HG03045 (cell line): ENCODE data around the gene PIGK.
"Not testable (repeated sequence)": the region's sequence is repeated elsewhere in the genome, so short reads cannot be mapped to it uniquely, and the experiment has no call there.

ENCODE experiments used
- ATAC-seq: cut with Tn5 transposase; IDR thresholded peaks from one replicate; pipeline ENCODE4 v1.9.1; 2021; ENCODE audit warnings: mild to moderate bottlenecking, moderate library complexity; ENCODE audit not compliant: unreplicated experiment

Gene PIGK

DNA sequence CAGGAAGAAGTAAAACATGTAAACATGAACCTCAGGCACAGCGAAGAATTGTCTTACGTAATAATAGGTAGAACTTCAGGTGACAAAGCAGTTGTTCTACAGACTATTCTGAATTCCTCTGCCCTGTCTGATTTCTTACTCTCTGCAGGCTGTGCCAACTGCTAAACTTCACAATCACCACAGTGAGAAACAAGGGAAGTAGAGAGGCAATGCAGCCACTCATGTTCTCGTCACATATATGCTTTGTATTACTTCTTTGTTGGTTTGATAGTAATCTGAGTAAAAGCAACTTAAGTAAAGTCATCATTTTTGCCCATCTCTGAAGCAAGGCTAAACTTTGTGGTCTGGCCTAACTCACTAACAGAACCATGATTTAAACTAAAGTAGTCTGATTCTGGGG is 21.9 kb downstream of the PIGK start:
- no peak for ATAC-seq

DNA sequence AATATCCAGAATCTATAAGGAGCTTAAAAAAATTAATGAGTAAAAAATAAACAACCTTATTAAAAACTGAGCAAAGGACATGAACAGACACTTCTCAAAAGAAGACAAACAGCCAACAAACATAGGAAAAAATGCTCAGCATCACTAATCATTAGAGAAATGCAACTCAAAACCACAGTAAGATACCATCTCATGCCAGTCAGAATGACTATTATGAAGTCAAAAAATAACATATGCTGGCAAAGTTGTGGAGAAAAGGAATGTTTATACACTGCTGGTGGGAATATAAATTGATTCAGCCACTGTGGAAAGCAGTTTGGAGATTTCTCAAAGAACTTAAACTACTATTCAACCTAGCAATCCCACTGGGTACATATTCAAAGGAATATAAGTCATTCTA is 25.3 kb downstream of the PIGK start:
- ATAC-seq = no peak

DNA sequence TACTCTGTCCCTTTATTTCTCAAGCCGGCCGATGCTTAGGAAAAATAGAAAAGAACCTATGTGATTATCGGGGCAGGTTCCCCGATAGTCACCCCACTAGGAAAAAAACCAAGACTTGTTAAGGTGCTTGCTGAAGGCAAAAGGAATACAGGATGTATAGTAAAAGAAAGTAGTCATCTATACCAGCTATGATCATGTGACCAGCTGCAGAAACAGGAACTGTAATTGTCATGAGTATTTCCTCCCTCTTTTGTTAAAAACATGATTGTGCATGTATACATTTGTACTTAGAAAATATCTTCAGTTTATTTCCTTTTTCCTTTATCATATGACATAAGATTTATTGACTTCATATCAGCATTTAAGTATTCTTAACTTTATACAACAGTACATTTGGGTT is 30.5 kb downstream of the PIGK start:
- ATAC-seq = no peak

DNA sequence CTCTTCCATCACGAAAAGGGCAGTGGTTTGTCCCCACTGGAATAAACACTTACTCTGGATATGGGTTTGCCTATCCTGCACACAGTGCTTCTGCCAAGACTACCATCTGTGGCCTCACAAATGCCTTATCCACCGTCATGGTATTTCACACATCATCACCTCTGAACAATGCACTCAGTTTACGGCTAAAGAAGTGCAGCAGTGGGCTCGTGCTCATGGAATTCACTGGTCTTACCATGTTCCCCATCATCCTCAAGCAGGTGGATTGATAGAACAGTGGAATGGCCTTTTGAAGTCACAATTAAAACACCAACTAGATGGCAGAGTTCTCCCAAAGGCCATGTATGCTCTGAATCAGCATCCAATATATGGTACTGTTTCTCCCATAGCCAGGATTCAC is 32.3 kb downstream of the PIGK start:
- not testable (repeated sequence) for ATAC-seq

DNA sequence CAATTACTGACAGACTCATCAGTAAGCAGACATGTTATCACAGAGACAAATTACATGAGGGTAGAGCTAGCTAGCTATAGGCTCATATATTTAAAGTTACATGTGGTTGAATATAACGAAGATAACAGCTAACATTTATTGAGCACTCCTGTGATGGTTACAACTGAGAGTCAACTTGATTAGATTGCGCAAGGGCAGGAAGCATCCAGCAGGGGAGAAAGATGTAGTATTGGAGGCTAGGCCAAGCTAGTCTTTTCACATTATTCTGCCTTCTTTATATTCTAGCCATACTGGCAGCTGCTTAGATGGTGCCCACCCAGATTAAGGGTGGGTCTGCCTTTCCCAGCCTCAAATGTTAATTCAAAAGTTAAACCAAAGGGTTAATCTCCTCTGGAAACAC is 37.1 kb downstream of the PIGK start:
- ATAC-seq = no peak

DNA sequence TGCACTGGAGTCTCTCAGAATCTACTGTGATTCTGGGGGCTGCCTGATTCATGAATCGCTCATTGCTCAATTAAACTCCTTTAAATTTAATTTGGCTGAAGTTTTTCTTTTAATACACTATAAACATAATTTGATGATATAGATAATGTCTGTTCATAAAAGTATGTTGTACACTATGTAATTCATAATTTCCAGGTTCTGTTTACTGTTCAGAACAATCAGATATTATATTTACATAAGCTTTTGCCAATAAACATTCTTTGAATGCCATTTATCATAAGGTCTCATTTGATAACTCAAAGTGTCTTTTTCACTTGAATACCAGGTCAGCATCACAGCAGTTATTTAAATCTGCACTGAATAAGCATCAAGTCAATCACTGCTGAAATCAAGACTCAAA is 39.6 kb downstream of the PIGK start:
- no peak for ATAC-seq

DNA sequence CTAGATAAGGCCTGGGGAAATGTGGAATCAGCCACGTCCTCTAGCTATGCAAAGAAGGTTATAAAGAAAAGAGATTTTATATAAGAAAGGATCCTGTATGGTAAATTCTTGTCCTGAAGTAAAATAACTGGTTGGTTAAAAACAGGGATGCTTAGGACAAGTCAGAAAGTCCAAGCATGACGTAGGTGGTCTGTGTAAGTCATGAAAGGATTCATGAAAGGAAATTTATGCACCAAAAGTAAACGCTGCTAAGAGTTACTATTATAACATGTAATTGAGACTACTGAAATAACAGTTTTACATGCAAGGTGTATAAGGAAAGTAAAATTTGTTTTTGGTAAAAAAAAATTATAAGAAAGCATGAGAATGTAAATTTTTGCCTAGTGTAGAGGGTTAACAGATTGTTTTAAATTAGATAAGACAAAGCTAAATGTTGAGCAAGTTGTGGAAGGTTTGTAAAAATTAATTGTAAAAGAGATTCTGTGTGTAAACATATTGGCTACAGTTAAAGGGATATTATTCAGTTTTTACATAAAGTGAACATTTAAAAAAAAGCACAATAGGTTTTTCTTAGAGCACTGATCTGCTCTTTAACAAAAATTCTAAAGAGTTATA is 43.9 kb downstream of the PIGK start:
- no peak for ATAC-seq

DNA sequence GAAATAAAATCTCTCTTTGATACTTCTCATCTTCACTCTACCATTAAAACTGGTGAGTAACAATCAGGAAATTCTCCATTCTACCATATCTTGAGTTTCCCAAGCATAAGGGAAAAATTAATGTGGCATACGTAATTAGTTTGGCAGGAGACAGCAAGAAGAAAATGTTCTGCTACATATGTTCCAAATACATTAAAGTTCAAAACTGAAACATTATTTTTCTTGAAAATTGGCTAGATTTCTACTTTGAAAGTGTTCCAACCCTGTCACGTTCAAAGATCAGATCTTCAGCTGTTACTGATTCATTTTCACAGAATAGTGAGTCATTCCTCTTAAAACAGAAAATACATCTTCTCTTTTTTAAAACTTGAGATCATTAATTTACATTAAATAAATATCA is 48.5 kb downstream of the PIGK start:
- ATAC-seq = no peak

DNA sequence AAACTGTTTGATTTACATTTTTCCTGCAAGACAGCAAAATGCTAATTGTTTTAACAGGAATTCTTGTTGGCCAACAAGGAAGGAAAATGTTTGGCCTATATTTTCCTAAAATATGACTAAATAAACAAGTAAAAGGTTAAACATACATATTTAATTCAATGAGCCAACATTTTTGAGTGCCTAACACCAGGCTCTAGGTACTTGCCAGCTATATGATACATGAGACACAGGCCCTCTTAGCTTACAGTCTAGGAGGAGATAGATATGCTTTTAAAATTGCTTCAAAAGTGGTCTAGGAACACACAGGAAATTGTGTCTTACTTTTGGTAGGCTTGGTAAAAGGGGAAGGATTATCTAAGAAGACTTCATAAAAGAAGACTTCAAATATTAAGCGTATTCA is 50.9 kb downstream of the PIGK start:
- no peak for ATAC-seq

DNA sequence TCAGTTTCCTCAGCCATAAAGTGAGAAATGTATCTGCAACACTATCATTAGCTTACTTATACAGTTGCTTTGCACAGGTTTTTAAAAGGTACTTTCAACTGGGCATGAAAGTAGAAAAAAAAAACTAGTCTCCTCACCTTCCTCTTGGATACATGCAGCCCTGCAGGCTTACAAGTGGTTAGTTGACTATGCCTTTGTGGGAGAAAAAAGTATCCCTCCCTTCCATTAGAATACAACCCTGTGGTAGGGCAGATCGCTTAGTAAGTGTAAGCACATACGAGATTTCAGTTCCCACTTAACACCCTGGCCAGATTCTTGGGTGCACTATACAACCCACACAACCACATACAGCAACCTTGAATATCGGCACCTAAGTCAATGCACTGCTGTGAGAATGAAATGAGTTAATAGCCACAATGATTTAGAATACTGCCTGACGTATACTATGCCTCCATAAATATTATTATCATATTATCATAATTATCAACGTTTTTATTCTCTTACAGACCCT is 54.7 kb downstream of the PIGK start:
- ATAC-seq = no peak

DNA sequence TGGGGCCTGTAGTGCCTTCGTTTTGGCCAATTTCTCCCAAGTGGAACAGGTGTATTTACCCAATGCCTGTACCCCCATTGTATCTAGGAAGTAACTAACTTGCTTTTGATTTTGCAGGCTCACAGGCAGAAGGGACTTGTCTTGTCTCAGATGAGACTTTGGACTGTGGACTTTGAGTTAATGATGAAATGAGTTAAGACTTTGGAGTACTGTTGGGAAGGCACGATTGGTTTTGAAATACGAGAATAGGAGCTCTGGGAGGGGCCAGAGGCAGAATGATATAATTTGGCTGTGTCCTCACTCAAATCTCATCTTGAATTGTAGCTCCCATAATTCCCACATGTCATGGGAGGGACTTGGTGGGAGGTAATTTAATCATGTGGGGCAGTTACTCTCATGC is 59.5 kb downstream of the PIGK start:
- ATAC-seq = not testable (repeated sequence)

DNA sequence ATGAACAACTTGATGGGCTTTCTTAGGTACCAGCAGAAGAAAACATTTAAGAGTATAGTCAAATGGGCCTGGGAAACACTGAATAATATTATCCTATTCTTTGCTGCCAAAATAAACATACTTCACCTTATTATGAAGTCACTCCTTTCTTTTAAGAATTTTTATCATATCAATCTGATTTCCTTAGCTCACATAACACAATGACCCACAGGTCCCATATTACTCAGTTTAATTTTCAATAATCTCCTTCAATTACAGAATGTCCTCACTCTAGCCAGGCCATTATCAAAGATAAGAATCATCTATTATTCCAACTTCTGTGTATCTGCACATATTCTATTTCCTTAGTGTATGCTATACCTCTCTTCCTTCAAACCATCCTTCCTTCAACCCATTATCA is 63.0 kb downstream of the PIGK start:
- no peak for ATAC-seq

DNA sequence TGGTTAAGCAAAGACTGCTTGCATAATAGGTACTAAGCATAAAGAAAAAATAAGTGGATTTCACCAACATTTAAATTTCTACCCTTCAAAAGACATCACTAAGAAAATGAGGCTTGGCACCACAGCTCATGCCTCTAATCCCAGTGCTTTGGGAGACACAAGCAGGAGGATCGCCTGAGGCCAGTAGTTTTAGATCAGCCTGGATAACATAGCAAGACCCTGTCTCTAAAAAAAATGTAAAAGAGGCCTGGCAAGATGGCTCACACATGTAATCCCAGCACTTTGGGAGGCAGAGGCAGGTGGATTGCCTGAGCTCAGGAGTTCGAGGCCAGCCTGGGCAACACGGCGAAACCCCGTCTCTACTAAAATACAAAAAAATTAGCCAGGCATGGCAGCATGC is 73.0 kb downstream of the PIGK start:
- ATAC-seq = no peak

DNA sequence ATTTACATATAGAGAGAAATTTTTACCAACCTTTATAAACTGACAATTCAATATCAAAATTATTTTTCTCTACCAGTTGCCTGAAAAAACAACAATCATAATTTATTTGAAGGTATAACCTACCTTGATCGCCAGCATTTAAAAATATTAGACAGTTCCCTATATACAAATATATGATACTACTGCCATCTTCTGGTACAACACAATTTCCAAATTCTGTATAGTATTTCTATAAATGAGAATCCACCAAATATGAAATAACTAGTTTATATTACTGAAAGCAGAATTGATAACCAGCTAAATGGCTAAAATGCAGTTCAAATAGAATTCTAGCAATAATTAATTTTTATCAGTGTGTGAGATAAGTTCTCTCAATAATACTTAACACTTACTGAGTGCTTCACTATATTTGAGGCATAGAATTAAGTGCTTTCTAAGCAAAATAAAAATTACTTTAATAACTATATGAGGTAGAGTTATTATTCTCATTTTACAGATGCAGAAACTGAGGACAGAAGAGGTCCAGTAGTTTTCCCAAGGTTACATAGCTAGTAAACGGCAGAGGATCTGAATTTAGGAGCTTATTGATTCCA is 75.6 kb downstream of the PIGK start:
- no peak for ATAC-seq

DNA sequence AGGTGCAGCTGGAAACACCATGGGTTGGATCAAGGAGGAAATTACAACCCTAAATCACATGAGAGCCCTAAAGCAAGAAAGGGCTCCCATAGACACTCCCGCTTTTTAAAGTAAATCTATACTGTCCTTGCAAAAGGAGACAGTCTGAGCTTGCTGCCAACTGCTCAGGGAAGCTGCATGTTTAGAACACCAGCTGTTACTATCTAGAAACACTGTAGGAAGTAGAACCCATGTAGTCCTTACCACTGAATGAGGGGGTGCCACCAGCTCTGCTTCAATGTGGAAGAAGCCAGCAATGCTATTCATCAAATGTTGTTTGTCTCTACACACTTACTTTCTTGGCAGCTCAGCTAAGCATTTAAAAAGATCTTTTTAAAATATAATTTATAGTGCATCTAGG is 79.8 kb downstream of the PIGK start:
- ATAC-seq = no peak

DNA sequence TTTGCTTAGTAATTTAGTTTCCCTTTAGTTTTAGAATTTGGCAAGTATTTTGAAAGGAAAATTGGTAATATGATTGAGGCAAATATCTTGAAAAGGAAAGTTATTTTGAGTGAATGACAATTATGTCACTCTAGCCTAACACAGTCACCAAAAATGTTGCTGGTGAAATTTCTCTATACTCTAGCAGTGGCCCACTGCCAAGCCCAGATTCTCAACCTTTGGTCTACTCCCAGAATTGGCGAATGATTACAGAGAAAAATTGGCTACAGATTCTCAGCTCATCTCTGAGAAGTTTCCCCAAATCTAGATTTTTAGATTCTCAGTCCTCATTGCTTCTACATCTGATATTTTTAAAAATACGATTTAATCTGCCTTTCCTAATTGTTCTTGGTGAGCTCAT is 84.9 kb downstream of the PIGK start:
- ATAC-seq = no peak

DNA sequence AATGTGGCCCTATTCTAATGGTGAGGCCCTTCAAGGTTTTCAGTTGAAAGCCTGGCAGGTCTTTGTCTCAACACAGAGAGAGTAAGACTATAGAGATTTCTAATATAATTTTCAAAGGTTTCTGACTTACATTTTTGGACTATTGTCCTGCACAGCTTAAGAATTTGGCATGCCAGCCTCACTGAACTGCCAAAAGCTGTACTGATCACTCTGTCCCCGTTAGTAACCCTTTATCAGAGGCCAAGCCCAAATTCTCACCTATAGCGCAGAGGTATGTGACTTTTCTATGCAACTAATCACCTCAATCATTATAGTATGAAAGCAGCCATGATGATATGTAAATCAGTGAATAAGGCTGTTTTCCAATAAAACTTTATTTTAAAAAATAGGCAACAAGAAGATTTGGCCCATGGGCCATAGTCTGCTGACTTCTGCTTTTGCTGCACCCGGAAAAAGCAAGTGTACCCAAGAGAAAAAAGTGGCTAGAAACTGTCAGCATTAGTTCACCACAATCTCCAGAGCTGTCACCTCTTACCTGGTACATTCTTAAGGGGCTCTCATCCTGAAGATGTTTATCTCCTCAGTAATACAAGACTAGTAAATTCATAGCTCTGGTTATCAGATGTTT is 85.4 kb downstream of the PIGK start:
- no peak for ATAC-seq

DNA sequence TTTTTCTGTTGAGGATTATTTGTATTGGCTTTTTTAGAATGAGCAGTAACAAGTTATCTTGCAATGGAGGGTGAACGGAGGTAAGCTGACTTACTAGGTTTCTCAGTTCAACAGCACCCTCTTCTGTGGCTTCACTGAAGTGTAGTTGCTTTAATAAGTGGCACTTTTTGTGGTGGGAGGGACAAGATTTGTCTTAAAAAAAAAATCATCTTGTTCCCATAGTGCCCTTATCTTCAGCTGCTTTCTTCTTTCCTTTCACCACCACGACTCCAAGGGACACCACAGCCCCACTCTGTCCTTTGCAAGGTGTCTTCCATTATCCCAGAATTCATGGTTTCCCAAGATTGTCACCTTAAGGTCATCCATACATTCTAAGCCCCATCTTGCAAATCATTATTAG is 92.9 kb downstream of the PIGK start:
- ATAC-seq = no peak

DNA sequence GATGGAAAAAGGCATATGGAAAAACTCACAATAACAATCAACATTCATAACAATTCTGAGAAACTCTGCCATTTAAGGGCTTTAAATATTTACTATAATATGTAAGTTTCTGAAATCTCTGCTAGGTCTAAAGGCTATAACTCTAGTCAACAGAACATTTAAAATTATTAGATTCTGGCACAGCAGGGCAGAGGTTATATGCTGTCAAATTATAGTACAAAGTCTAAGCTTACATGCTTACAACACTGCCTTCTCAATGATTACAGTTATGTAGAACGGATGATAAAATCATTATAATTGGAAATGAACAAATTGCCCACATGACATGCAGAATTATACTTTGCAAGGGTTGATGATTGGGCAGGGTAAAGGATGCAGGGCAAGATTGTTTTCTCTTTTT is 97.7 kb downstream of the PIGK start:
- ATAC-seq = no peak

DNA sequence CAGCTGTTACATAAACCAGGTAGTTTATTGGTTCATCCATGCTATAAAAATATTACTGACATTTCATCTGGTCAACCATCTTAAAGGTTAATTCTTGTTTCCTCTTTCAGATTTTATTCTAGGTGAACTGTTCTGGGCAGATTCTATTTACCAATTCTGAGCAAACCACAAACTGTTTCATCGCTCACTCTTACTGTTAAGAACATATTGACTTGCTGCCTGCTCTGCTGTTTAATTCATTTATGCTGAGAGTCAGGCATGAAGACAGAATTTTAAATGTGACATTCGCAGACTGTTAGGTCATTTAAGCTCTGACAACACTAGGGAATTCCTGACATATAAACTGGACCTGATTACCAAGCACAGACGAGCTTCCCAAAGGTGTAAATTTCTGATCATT is 98.3 kb downstream of the PIGK start:
- ATAC-seq = no peak

DNA sequence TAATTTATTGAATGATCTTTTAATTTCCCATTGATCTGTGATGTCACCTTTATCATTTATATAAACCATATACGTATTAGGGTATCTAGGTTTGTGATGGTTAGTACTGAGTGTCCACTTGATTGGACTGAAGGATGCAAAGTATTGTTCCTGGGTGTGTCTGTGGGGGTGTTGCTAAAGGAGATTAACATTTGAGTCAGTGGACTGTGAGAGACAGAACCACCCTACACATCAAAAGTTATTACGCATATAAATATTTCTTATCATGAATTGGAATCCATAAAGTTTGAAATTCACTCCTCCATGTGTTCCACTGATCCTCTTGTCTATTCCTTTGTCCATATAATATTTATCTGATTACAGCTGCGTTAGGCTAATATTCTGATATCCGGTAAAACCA is 100.5 kb downstream of the PIGK start:
- ATAC-seq = no peak

DNA sequence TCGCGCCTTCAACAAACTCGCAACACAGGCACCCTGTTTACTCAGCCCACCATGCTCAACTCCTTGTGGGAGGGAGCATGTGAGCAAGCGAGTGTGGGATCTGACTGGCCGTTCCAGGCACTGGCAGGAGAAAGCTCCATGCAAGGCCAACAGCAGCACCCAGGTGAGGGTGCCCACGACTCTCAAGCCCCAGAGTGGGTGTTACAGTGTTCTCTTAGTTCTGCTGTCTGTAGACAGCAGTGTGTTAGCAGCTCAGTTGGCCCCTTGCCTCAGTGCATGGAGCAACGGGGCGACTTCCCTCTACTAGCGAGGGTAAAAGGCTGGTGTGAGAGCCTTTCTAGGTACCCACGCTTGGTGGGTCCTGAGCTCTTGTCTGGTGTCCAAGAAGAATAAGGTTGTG is 114.6 kb downstream of the PIGK start:
- ATAC-seq = no peak

DNA sequence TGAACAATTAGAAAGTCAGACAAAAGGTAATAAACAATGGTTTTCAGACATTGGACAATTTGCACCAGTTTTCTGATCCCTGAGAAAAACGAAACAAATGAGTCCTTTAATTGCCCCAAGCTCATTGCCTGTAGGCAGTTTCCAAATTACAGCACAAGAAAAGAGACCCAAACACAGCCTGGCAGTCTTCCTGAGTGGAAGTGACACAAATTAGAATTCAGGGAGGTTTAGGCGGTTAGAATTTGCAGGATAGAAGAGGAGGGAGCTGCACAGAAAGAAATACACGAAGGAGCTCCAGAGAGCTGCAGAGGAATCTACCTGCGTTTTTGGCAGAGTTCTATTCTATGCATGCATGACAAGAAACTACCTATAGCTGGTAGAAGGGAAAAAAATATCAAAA is 115.7 kb downstream of the PIGK start:
- ATAC-seq = no peak
